ENCODE measurements around the gene NEDD4L. TPM values are rescaled to one million over a fixed set of nuclear protein-coding genes. Genes with fewer than 3 reads are reported as not detected.

The NEDD4L gene
- total and polyA plus RNA-seq, 2 donors = 15.1 to 56.9 TPM

GRCh38 chr18:58397385-58398132 is 353.5 kb downstream of the NEDD4L start:
- Histone ChIP-seq H3K4me3 (ENCODE audit: low read depth, low read length) (no peak overlapping the region), H3K27ac (ENCODE audit: low read depth) (no peak overlapping the region), H3K4me1 (ENCODE audit: insufficient read depth) (no peaks in the 10 kb centered on the region), H3K36me3 (ENCODE audit: insufficient read depth) (no peaks in the 10 kb centered on the region)
- DNase-seq (ENCODE audit: extremely low spot score) = no peak
- WGBS = 90% methylated on average over 9 of the region's 9 CpGs

- Histone ChIP-seq H3K4me1 (ENCODE audit: insufficient read depth) (no peaks in the 10 kb centered on the region), H3K27ac (ENCODE audit: low read depth) (no peak overlapping the region), H3K36me3 (ENCODE audit: insufficient read depth) (no peaks in the 10 kb centered on the region), H3K4me3 (ENCODE audit: low read depth, low read length) (no peak overlapping the region)
- WGBS = 90% methylated on average over 11 of the region's 11 CpGs
- no peak for DNase-seq (ENCODE audit: extremely low spot score)
Measured at GRCh38 chr18:58398648-58399398, 354.8 kb downstream of the NEDD4L start.

- DNase-seq (ENCODE audit: extremely low spot score) = no peak
- no peaks in the 10 kb centered on the region for H3K4me1 ChIP-seq (ENCODE audit: insufficient read depth)
- H3K27ac ChIP-seq (ENCODE audit: low read depth) = no peak overlapping the region
- 76% methylated on average over 14 of the region's 14 CpGs for WGBS
- no peaks in the 10 kb centered on the region for H3K36me3 ChIP-seq (ENCODE audit: insufficient read depth)
- H3K4me3 ChIP-seq (ENCODE audit: low read depth, low read length) = no peak overlapping the region
Measured at GRCh38 chr18:58400331-58400870, 356.4 kb downstream of the NEDD4L start.

DNA sequence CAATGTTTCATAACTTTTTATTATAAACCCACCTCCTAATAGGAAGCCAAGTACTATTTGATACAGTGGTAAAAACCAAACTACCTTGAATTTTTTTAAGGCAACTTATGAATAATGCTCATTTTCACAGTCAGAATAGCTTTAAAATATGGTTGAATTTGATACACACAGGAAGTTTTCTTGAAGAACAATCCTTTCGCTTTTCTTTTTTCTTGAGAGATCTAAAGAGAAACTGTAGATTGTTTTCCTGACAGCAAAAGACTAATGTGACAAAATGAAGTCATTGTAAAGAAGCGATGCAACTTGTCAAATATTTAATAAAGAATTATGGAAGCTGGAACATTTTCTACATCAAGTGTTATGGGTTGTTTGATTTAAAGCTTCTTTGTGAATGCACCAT is 357.2 kb downstream of the NEDD4L start:
- H3K36me3 ChIP-seq (ENCODE audit: insufficient read depth) = no peaks in the 10 kb centered on the region
- no peak overlapping the region for H3K27ac ChIP-seq (ENCODE audit: low read depth)
- DNase-seq (ENCODE audit: extremely low spot score) = no peak
- H3K4me3 ChIP-seq (ENCODE audit: low read depth, low read length) = no peak overlapping the region
- H3K4me1 ChIP-seq (ENCODE audit: insufficient read depth) = no peaks in the 10 kb centered on the region
- WGBS = 87% methylated on average over 2 of the region's 2 CpGs

DNA sequence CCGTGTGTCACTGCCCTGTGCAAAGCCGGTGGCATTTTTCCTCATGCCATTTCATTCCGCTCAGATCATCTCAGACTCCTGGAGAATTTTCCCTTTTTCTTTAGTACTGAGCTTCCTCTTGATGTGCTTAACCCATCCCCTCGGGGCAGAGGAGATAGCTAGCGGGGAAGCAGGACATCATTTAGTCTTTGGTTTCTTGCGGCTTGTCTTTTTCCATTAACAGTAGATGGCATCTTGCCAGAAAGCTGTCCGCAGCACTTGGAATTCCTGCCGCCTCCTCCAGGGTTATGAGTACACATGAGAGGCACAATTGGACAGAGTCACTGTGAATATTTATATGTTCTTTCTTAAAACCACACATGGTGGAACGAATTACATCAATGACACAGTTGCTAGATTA is 358.2 kb downstream of the NEDD4L start:
- no peak overlapping the region for H3K27ac ChIP-seq (ENCODE audit: low read depth)
- no peak overlapping the region for H3K4me3 ChIP-seq (ENCODE audit: low read depth, low read length)
- WGBS = 60% methylated on average over 9 of the region's 9 CpGs
- H3K36me3 ChIP-seq (ENCODE audit: insufficient read depth) = no peaks in the 10 kb centered on the region
- DNase-seq (ENCODE audit: extremely low spot score) = peak; percentile 47
- H3K4me1 ChIP-seq (ENCODE audit: insufficient read depth) = no peaks in the 10 kb centered on the region

- 82% methylated on average over 13 of the region's 13 CpGs for WGBS
- Histone ChIP-seq H3K27ac (ENCODE audit: low read depth) (no peak overlapping the region), H3K4me3 (ENCODE audit: low read depth, low read length) (no peak overlapping the region), H3K4me1 (ENCODE audit: insufficient read depth) (no peaks in the 10 kb centered on the region), H3K36me3 (ENCODE audit: insufficient read depth) (no peaks in the 10 kb centered on the region)
- DNase-seq (ENCODE audit: extremely low spot score) = no peak
Measured at GRCh38 chr18:58402951-58403702, 359.1 kb downstream of the NEDD4L start.

GRCh38 chr18:58403799-58404455 is 359.9 kb downstream of the NEDD4L start:
- H3K27ac ChIP-seq (ENCODE audit: low read depth) = no peak overlapping the region
- no peak for DNase-seq (ENCODE audit: extremely low spot score)
- WGBS = 94% methylated on average over 21 of the region's 21 CpGs
- no peaks in the 10 kb centered on the region for H3K4me1 ChIP-seq (ENCODE audit: insufficient read depth)
- no peaks in the 10 kb centered on the region for H3K36me3 ChIP-seq (ENCODE audit: insufficient read depth)
- no peak overlapping the region for H3K4me3 ChIP-seq (ENCODE audit: low read depth, low read length)

DNA sequence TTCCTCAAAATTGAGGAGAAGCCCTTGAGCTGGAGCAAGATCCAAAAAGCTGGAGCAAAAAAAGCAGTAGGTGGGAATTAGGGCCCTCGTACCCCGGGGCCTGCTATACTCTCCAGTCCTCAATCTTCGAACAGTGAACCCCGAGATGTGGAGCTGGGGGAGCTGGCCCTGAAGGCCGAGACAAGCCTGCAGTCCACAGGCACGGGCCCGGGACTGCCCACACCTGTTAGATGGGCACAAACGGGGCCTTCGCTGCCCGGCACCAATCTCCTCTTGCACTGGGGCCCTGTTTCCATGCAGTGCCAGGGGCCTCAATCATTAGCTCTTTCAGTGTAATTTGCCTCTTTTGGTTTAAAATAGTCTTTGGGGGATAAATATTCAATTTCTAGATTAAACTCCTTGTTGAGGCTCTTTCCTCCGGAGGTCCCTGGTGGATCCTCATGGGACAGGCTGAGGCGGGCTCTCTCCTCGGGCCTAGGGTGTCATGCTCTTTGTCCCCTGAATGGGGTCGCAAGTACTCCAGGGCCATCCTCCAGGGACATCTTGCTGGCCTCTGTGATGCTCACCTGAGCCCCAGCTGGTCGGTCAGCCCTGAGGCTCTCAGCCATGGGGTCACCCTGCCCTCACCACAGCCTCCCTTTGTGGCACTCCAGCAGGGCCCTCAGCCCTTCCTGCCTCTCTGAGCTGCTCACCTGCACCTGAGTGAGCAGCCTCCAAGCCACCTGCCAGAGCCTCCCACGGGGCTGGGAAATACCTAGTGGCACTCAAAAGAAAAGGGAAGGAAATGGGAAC is 361.3 kb downstream of the NEDD4L start:
- no peak for DNase-seq (ENCODE audit: extremely low spot score)
- Histone ChIP-seq H3K4me3 (ENCODE audit: low read depth, low read length) (no peak overlapping the region), H3K36me3 (ENCODE audit: insufficient read depth) (no peaks in the 10 kb centered on the region), H3K4me1 (ENCODE audit: insufficient read depth) (no peaks in the 10 kb centered on the region), H3K27ac (ENCODE audit: low read depth) (no peak overlapping the region)
- 91% methylated on average over 16 of the region's 16 CpGs for WGBS

- H3K4me1 ChIP-seq (ENCODE audit: insufficient read depth) = no peaks in the 10 kb centered on the region
- H3K36me3 ChIP-seq (ENCODE audit: insufficient read depth) = no peaks in the 10 kb centered on the region
- no peak overlapping the region for H3K27ac ChIP-seq (ENCODE audit: low read depth)
- 76% methylated on average over 7 of the region's 7 CpGs for WGBS
- DNase-seq (ENCODE audit: extremely low spot score) = no peak
- no peak overlapping the region for H3K4me3 ChIP-seq (ENCODE audit: low read depth, low read length)
Measured at GRCh38 chr18:58407263-58407648, 363.2 kb downstream of the NEDD4L start.

DNA sequence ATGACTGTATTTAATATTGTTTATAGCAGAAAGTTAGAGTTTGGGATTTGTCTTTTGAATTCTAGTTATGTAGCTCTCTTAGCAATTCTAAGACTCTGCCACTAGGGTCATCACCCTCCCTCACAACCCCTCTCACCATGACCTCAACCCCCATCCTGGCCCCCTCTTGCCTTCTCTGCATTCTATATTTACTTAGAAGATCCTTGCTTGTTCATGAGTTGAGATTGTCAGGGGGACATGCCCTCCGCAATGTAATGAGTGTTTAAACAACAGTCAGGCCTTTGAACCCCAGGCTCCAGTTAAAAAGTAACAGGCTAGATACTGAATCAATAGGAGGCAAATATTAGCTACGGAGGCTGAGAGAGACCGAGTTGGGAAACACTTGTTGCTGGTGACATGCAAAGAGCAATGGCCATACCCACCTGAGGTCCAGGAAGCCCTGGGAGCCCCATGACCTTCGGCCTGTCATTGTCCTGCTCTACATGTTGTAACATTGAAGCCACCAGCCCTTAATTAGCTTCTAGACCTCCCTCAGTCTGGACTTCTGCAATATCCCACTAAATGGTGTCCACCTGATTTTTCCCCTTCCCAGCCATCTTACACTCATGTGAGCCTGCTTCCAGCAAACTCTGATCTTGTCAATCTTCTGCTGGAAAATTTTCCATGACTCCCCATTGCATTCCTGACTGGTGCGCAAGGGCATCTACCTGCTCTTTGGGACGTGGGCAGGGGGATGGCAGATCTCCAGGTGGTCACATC is 363.8 kb downstream of the NEDD4L start:
- H3K4me3 ChIP-seq (ENCODE audit: low read depth, low read length) = no peak overlapping the region
- DNase-seq (ENCODE audit: extremely low spot score) = no peak
- H3K4me1 ChIP-seq (ENCODE audit: insufficient read depth) = no peaks in the 10 kb centered on the region
- H3K27ac ChIP-seq (ENCODE audit: low read depth) = no peak overlapping the region
- H3K36me3 ChIP-seq (ENCODE audit: insufficient read depth) = no peaks in the 10 kb centered on the region
- whole genome bisulfite sequencing = 92% methylated on average over 6 of the region's 6 CpGs

- no peak for DNase-seq (ENCODE audit: extremely low spot score)
- no peak overlapping the region for H3K27ac ChIP-seq (ENCODE audit: low read depth)
- no peak overlapping the region for H3K4me3 ChIP-seq (ENCODE audit: low read depth, low read length)
- H3K4me1 ChIP-seq (ENCODE audit: insufficient read depth) = no peaks in the 10 kb centered on the region
- WGBS = 93% methylated on average over 4 of the region's 4 CpGs
- no peaks in the 10 kb centered on the region for H3K36me3 ChIP-seq (ENCODE audit: insufficient read depth)
Measured at GRCh38 chr18:58408665-58409064, 364.6 kb downstream of the NEDD4L start.

- Histone ChIP-seq H3K4me1 (ENCODE audit: insufficient read depth) (no peaks in the 10 kb centered on the region), H3K27ac (ENCODE audit: low read depth) (no peak overlapping the region), H3K36me3 (ENCODE audit: insufficient read depth) (no peaks in the 10 kb centered on the region), H3K4me3 (ENCODE audit: low read depth, low read length) (no peak overlapping the region)
- DNase-seq (ENCODE audit: extremely low spot score) = no peak
- WGBS = 98% methylated on average over 5 of the region's 5 CpGs
Measured at GRCh38 chr18:58409802-58410445, 365.9 kb downstream of the NEDD4L start.
